AG09309 (cell line): ENCODE data around the gene SEPTIN6.
"Not testable (repeated sequence)": the region's sequence is repeated elsewhere in the genome, so short reads cannot be mapped to it uniquely, and the experiment has no call there.

Experiments
- DNase-seq: peaks from one replicate; pipeline ENCODE4 v3.0.0-alpha.2; 2010; ENCODE audit warnings: low read depth
- H3K4me3 ChIP-seq: 2 replicates; pipeline ENCODE4 v1.5.1; 2011; ENCODE audit warnings: mild to moderate bottlenecking, low read depth, low read length, moderate library complexity; ENCODE audit not compliant: control insufficient read depth
- TF ChIP-seq, protein P1 (sequence below): IDR thresholded peaks from 2 replicates; pipeline ENCODE4 v1.5.1; 2011; ENCODE audit warnings: mild to moderate bottlenecking, low read depth, low read length, inconsistent platforms; ENCODE audit not compliant: insufficient read depth, control insufficient read depth; ENCODE audit errors: missing control alignments

SEPTIN6 gene

GRCh38 chrX:119685225-119686066 is 7.5 kb downstream of the SEPTIN6 start:
- no peak overlapping the region for H3K4me3 ChIP-seq
- TF ChIP-seq, protein P1, sequence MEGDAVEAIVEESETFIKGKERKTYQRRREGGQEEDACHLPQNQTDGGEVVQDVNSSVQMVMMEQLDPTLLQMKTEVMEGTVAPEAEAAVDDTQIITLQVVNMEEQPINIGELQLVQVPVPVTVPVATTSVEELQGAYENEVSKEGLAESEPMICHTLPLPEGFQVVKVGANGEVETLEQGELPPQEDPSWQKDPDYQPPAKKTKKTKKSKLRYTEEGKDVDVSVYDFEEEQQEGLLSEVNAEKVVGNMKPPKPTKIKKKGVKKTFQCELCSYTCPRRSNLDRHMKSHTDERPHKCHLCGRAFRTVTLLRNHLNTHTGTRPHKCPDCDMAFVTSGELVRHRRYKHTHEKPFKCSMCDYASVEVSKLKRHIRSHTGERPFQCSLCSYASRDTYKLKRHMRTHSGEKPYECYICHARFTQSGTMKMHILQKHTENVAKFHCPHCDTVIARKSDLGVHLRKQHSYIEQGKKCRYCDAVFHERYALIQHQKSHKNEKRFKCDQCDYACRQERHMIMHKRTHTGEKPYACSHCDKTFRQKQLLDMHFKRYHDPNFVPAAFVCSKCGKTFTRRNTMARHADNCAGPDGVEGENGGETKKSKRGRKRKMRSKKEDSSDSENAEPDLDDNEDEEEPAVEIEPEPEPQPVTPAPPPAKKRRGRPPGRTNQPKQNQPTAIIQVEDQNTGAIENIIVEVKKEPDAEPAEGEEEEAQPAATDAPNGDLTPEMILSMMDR: no peak

DNA sequence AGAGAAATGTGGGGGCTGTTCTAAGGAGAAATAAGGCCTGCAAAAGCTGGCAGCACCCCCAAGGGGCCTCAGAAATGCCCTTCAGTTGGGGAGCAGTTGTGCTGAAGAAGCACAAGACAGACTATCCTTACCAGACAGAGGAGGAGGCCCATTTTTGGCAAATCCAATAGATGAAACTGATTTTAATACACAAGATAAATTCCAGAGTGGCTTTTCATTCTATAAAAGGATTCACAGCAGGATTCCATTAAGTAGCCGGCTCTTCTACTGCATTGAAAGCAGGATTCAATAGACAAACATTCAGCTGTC is 8.1 kb downstream of the SEPTIN6 start:
- no peak overlapping the region for H3K4me3 ChIP-seq
- TF ChIP-seq, protein P1: no peak
- no peak for DNase-seq

More at GRCh38 chrX:119685225-119686066, 7.5 kb downstream of the SEPTIN6 start:
- DNase-seq: no peak

GRCh38 chrX:119684312-119684711 is 8.7 kb downstream of the SEPTIN6 start:
- DNase-seq: not testable (repeated sequence)

GRCh38 chrX:119682019-119682989 is 10.7 kb downstream of the SEPTIN6 start:
- no peak overlapping the region for H3K4me3 ChIP-seq
- DNase-seq: no peak
- TF ChIP-seq, protein P1: no peak

More at GRCh38 chrX:119684312-119684711, 8.7 kb downstream of the SEPTIN6 start:
- not testable (repeated sequence) for H3K4me3 ChIP-seq

DNA sequence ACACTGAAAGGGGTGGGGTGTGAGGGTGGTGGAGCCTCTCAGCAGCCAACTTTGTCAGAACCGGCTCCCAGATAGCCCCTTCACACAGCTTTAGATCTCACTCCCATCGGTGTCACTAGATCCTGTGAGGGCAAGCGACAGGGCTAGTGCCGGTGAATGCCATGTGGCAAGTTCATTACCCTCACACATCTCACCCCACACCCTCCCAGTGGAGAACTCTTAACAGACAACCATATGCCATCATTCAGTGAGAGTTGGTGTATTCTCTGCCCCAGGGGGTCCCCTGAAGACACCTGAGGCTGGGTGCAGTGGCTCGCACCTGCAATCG is 15.3 kb downstream of the SEPTIN6 start:
- H3K4me3 ChIP-seq: no peak overlapping the region
- TF ChIP-seq, protein P1: no peak
- no peak for DNase-seq

GRCh38 chrX:119676949-119677653 is 15.9 kb downstream of the SEPTIN6 start:
- TF ChIP-seq, protein P1: no peak
- no peak overlapping the region for H3K4me3 ChIP-seq
- no peak for DNase-seq
